ENCODE data around the gene HLA-DQA1.

Gene HLA-DQA1

GRCh38 chr6:32604434-32604877 lies 32.8 kb upstream of the HLA-DQA1 start:
- Histone ChIP-seq H3K27ac (peak overlapping the region; percentile 40 to 72 (median 68); a peak in 18 of 22 replicates), H3K4me2 (peak overlapping the region in 10 of 11 experiments; percentile 15 to 50 (median 36); a peak in 11 of 22 replicates), H3K36me3 (no peaks in the 10 kb centered on the region), H4K20me1 (no peaks in the 10 kb centered on the region), H3K9me3 (replicated peaks in 1 of 11) (peaks cover 0 to 5% (median 0%) of the 10 kb centered on the region in 11 experiments; a peak in 2 of 22 replicates), H3K9ac (0 out of 22 replicates have a peak overlapping the region, but pooled peaks of 3 of the 11 experiments have one; percentile 21 to 33 (median 26)), H3K4me3 (no peak overlapping the region), H3K27me3 (no peaks in the 10 kb centered on the region), H3K4me1 (peaks cover 2 to 18% (median 8%) of the 10 kb centered on the region in 10 experiments; a peak in 15 of 20 replicates)
- no peak for TF ChIP-seq Cebpa-rat (IDR thresholded peaks at IDR 0.05)

- no peak overlapping the region for H3K9ac ChIP-seq
- no peak overlapping the region for H3K4me3 ChIP-seq
- peak overlapping the region in 1 of 11 experiments; percentile 19; a peak in 1 of 22 replicates for H3K4me2 ChIP-seq
- peaks cover 0 to 5% (median 0%) of the 10 kb centered on the region in 11 experiments; a peak in 1 of 22 replicates for H3K9me3 ChIP-seq (replicated peaks in 1 of 11)
- peak overlapping the region in 2 of 11 experiments; percentile 12 to 13; a peak in 1 of 22 replicates for H3K27ac ChIP-seq
- H3K27me3 ChIP-seq: no peaks in the 10 kb centered on the region
- H4K20me1 ChIP-seq: no peaks in the 10 kb centered on the region
- no peaks in the 10 kb centered on the region for H3K36me3 ChIP-seq
- peaks cover 6 to 20% (median 9%) of the 10 kb centered on the region in 10 experiments; a peak in 15 of 20 replicates for H3K4me1 ChIP-seq
- TF ChIP-seq Cebpa-rat (IDR thresholded peaks at IDR 0.05): no peak
These were observed 29.8 kb upstream of the HLA-DQA1 start for GRCh38 chr6:32607263-32607987.

GRCh38 chr6:32607988-32608298 lies 29.3 kb upstream of the HLA-DQA1 start:
- Histone ChIP-seq H3K9me3 (replicated peaks in 1 of 11) (peaks cover 0 to 3% (median 0%) of the 10 kb centered on the region in 11 experiments; a peak in 1 of 22 replicates), H3K27ac (peak overlapping the region in 1 of 11 experiments; percentile 13; a peak in 1 of 22 replicates), H3K4me1 (peaks cover 4 to 18% (median 8%) of the 10 kb centered on the region in 10 experiments; a peak in 15 of 20 replicates), H3K36me3 (no peaks in the 10 kb centered on the region), H4K20me1 (no peaks in the 10 kb centered on the region), H3K4me3 (no peak overlapping the region), H3K9ac (no peak overlapping the region), H3K4me2 (peak overlapping the region in 1 of 11 experiments; percentile 19; a peak in 1 of 22 replicates), H3K27me3 (no peaks in the 10 kb centered on the region)
- no peak for TF ChIP-seq Cebpa-rat (IDR thresholded peaks at IDR 0.05)

GRCh38 chr6:32608362-32608761 lies 28.8 kb upstream of the HLA-DQA1 start:
- no peak overlapping the region for H3K4me2 ChIP-seq
- TF ChIP-seq Cebpa-rat (IDR thresholded peaks at IDR 0.05): no peak
- no peaks in the 10 kb centered on the region for H4K20me1 ChIP-seq
- H3K9ac ChIP-seq: no peak overlapping the region
- H3K27ac ChIP-seq: no peak overlapping the region
- H3K36me3 ChIP-seq: no peaks in the 10 kb centered on the region
- H3K27me3 ChIP-seq: no peaks in the 10 kb centered on the region
- peaks cover 0 to 14% (median 4%) of the 10 kb centered on the region in 10 experiments; a peak in 12 of 20 replicates for H3K4me1 ChIP-seq
- no peak overlapping the region for H3K4me3 ChIP-seq
- no peaks in the 10 kb centered on the region for H3K9me3 ChIP-seq (replicated peaks in 1 of 11)

- no peaks in the 10 kb centered on the region for H3K27me3 ChIP-seq
- H3K9me3 ChIP-seq (replicated peaks in 1 of 11): peaks cover 0 to under 1% (median 0%) of the 10 kb centered on the region in 11 experiments; a peak in 3 of 22 replicates
- peak overlapping the region in 8 of 11 experiments; percentile 47 to 71 (median 58); a peak in 11 of 22 replicates for H3K9ac ChIP-seq
- H4K20me1 ChIP-seq: no peaks in the 10 kb centered on the region
- peaks cover 0 to 13% (median 4%) of the 10 kb centered on the region in 10 experiments; a peak in 11 of 20 replicates for H3K4me1 ChIP-seq
- H3K27ac ChIP-seq: peak overlapping the region; percentile 67 to 88 (median 80)
- TF ChIP-seq Cebpa-rat (IDR thresholded peaks at IDR 0.05): no peak
- H3K4me3 ChIP-seq: no peak overlapping the region
- peak overlapping the region in 9 of 11 experiments; percentile 12 to 69 (median 39); a peak in 8 of 22 replicates for H3K4me2 ChIP-seq
- H3K36me3 ChIP-seq: no peaks in the 10 kb centered on the region; a peak in 1 of 22 replicates
These were observed 27.8 kb upstream of the HLA-DQA1 start for GRCh38 chr6:32609391-32609730.

GRCh38 chr6:32609731-32610640 lies 27.2 kb upstream of the HLA-DQA1 start:
- peak overlapping the region; percentile 69 to 88 (median 80) for H3K27ac ChIP-seq
- H3K9me3 ChIP-seq (replicated peaks in 1 of 11): peaks cover 0 to 3% (median 0%) of the 10 kb centered on the region in 11 experiments; a peak in 3 of 22 replicates
- H4K20me1 ChIP-seq: no peaks in the 10 kb centered on the region
- no peak for TF ChIP-seq Cebpa-rat (IDR thresholded peaks at IDR 0.05)
- H3K27me3 ChIP-seq: no peaks in the 10 kb centered on the region
- H3K36me3 ChIP-seq: no peaks in the 10 kb centered on the region; a peak in 1 of 22 replicates
- peak overlapping the region; percentile 39 to 76 (median 49); a peak in 18 of 22 replicates for H3K4me2 ChIP-seq
- peaks cover 0 to 7% (median 4%) of the 10 kb centered on the region in 10 experiments; a peak in 8 of 20 replicates for H3K4me1 ChIP-seq
- peak overlapping the region in 1 of 10 experiments; percentile 42; a peak in 3 of 20 replicates for H3K4me3 ChIP-seq
- peak overlapping the region; percentile 41 to 71 (median 59); a peak in 16 of 22 replicates for H3K9ac ChIP-seq

GRCh38 chr6:32610682-32611296 lies 26.4 kb upstream of the HLA-DQA1 start:
- Histone ChIP-seq H3K4me2 (peak overlapping the region in 1 of 11 experiments; percentile 39; a peak in 1 of 22 replicates), H3K36me3 (no peaks in the 10 kb centered on the region; a peak in 1 of 22 replicates), H4K20me1 (no peaks in the 10 kb centered on the region), H3K4me1 (peaks cover 0 to 7% (median 4%) of the 10 kb centered on the region in 10 experiments; a peak in 10 of 20 replicates), H3K27ac (peak overlapping the region; percentile 65 to 88 (median 79); a peak in 18 of 22 replicates), H3K27me3 (no peaks in the 10 kb centered on the region), H3K9me3 (replicated peaks in 1 of 11) (peaks cover 0 to 3% (median 0%) of the 10 kb centered on the region in 11 experiments; a peak in 3 of 22 replicates), H3K9ac (no peak overlapping the region), H3K4me3 (no peak overlapping the region)
- TF ChIP-seq Cebpa-rat (IDR thresholded peaks at IDR 0.05): no peak

GRCh38 chr6:32613475-32613874 lies 23.7 kb upstream of the HLA-DQA1 start:
- Histone ChIP-seq H3K4me1 (peaks cover 0 to 15% (median 6%) of the 10 kb centered on the region in 10 experiments; a peak in 11 of 20 replicates), H3K27me3 (no peaks in the 10 kb centered on the region), H3K9me3 (replicated peaks in 1 of 11) (peaks cover 10 to 15% (median 11%) of the 10 kb centered on the region in 11 experiments), H3K9ac (no peak overlapping the region), H3K4me2 (no peak overlapping the region), H3K4me3 (no peak overlapping the region), H4K20me1 (no peaks in the 10 kb centered on the region), H3K27ac (no peak overlapping the region), H3K36me3 (no peaks in the 10 kb centered on the region; a peak in 1 of 22 replicates)
- no peak for TF ChIP-seq Cebpa-rat (IDR thresholded peaks at IDR 0.05)

Measured in BLaER1 treated with 17β-estradiol and CSF1 and Interleukin-3, amounts not matched to agents 10 nM and 100 nM (cell line).